Activated CD8-positive, alpha-beta memory T cell treated with anti-CD3 and anti-CD28 coated beads, Interleukin-2, amount 50 U/mL, for 24 hours (primary cell): ENCODE results near the gene EPHA4.

Source experiments
- DNase-seq: peaks from one replicate; pipeline ENCODE4 v3.0.0-alpha.2; 2020; ENCODE audit errors: extremely low read depth

EPHA4 gene

DNA sequence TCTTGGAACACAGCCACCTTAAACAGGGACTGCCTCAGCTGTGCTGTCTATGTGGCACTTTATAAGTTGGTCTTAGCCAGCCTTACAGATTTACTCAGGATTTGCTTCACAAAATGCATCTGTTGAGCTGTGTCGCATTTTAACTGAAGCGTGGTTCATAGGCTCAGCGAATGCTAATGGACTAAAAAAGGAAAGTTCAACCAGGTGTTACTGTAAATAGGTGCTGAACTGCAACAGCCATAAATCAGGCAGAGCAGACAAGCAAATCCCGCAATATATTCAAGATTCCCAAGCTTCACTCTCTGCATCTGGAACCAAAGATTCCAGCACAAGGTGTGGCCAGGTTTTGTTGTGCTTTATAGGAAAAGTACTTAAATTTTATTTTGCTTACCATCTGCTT is 130.0 kb downstream of the EPHA4 start:
- no peak for DNase-seq

DNA sequence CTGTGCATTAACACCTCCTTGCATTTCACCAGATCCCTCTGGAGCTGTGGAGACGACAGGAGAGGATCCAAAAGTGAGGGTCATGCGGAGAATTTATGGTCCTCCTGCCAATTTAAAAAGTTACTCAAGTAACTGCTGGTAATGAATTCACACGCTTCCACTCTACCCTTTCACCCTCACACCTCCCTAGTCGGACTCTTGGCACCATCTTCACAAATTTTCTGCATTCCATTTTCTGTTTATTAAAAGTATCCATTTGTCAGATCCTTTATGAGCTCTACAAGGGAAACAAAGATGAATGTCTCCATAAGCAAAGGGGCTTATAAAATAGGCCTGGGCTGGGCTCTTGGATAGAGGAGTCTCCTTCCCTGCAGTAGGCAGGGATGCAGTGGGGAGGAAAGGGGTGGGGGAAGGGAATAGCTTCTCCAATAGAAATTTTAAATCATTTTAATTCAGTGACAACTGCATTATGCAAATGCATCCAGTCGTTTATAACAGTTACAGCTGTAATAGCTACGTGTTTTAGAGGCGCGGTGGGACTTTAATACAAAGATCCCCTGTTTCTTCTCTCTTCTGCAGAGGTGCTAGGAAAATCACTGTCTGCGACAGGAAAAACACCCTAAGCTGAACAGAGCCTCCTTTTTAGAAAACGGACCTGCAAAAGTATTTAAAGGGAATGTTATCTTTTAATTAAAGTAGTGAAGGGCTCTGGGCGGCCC is 132.2 kb downstream of the EPHA4 start:
- no peak for DNase-seq

DNA sequence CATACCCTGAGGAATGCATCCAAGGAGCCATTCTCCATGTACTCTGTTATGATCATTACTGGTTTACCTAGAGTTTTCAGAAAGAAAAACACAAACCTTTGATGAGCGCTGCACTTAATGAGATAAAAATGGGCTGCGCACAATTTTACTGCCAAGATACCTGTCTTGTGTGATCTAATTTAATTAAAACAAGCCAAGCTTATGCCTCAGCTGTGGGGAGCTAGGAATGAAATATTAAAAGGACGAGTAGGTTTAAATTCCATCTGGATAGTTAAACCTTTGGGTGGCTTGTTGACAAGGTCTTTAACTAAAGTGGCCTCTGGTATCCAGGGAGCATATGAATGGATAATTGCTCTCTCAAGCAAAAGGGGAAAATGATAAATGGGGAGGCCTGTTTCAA is 135.0 kb downstream of the EPHA4 start:
- DNase-seq: no peak

DNA sequence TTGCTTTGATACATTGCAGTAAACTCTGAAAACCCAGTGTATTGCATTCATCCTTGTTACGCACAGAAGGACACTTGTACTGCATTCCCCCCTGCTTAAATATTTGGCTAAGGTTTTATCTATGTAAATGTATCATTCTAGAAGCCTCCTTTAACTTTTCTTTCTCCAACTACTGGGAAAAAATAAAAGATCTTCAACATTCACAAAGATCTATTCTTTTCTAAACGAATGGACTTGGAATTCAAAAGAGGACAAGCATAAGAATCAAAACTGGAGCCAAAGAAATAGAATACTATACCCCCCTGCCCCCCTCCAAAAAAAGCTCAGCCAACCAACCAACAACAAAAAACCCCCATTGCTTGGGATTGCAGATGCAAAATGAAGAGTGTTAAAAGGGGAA is 136.9 kb downstream of the EPHA4 start:
- DNase-seq: no peak

DNA sequence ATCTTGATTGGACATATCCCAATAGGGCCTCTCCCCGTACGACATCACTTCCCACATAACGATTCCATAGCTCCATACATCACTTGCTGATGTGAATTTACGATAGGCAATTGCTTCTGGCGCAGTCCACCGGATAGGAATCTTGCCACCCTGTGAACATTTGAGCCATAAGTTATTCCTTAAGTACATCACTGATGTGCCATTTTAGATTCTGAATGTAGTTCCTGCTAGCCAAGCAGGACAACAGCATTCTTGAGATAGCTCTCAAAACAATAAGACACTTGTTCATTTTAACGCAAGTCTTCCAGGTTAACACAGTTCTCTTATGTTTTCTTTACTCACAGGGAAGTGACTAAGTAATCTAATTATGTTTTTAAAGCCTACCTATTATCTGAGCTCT is 138.0 kb downstream of the EPHA4 start:
- no peak for DNase-seq

DNA sequence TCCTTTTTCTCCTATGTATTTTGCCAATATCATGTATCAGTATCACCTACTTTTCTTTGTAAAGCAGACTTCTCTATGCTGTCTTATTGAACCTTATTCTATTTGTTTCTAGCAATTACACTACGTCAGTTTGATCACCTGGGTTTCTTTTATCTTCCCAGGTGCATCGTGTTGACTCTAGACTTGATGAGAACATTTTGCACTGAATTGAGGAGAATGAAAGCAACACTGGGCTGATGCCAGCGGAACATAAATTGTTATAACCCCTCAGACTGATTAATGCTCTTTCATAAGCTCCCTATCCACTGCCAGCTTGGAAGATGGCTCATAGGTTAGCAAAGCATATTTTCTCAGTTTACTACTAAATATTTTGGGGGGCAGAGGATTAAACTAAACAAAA is 140.6 kb downstream of the EPHA4 start:
- DNase-seq: no peak

DNA sequence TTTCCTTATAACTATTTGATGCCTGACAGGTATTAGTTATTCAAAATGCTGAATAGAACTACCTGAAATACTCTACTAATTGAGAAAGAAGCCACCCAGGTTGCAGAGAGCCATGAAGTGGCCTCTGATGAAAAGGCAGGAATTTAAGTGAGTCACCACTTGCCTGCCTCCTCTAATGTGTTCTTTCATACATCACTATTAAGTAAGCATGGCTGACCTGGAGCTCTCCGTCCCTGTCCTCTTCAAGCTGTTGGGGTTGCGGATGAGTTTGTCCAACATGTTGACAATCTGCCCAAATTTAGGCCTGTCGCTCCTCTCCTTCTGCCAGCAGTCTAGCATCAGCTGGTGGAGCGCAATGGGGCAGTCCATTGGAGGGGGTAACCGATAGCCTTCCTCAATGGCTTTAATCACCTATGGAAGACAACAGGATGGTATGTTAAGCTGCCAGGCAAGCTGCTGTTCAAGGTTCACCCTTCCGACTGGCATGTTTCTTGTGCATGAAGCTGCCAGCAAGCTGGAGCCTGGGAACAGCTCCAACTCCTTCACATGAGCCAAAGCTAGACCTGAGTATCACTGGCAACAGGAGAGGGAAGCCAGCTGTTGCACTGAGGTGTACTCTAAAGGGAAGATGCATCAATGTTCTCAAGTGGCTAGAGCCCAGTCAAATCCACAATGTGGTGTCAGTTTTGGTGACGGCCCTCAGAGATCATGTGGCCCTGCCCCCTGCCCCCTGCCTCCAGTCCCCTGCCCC is 142.2 kb downstream of the EPHA4 start:
- no peak for DNase-seq

DNA sequence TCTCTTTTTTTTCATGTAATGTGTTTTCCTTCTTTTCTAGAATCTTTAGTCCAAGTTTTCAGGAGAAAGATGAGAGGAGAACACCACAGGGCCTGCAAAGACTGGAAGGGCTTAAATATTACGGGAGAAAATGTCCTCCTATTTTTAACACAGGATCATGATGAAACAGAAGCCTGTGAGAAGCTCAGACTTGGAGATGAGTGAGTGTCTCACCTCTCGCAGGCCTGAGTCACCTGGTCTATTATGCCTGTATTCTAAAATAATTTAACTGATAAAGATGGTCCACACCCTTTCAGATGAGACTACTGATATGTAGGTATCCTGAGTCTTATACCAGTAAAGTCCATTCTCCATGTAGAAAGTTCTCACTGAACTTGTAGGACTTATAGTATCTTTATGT is 143.2 kb downstream of the EPHA4 start:
- no peak for DNase-seq

DNA sequence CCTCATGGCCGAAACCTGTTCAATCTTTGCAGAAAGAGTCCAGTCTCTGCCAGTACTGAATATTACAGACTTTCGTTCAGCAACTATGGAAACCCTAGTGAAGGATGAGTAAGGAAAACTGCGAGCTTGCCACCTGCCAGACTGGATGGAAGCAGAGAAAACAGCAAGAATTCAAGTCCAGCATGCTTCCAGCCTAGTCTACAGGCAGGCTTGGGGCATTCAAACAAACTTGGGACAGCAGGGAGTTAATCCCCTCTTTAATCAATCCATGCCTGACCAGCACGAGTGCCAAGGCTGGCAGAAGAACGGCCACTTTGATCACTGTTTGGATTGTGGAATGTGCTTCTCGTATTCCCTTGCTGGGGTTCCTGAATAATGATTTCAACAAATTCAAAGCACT is 145.2 kb downstream of the EPHA4 start:
- DNase-seq: no peak

DNA sequence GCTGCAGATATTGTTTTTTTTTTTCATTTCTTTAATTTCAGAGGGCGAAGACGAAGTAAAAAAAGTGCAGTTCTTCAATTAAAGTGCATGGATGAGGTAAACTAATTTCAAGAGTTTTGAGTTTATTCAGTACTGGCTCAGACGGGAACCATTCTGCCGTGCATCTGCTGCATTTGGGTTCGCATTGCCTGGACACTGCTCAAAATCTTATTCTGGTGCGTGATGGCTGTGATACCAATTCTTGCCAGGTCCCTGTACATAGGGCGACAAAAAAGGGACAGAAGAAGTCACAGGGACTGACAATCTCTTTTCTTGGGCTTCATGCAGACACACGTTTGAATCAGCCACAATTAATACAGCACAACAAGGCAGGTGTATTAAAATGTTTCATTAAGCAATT is 146.2 kb downstream of the EPHA4 start:
- DNase-seq: no peak

DNA sequence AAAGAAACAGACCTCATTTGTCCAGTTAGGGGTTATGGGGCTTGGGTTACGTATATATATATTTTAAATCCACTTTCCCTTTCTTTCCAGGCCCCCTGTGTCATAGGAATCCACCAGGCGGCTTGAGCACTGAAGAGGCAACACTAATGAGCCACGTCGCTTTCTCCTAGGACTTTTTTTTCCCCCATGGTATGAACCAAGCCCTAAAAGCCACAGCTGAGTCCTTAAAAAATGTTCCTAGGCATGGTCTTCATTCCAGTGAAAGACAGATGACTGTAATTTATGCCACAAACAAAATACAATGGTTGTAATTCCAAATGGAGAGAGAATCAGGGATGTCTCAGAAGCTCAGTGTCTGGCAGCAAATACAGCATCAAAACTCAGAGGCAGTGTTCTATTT is 146.8 kb downstream of the EPHA4 start:
- no peak for DNase-seq

DNA sequence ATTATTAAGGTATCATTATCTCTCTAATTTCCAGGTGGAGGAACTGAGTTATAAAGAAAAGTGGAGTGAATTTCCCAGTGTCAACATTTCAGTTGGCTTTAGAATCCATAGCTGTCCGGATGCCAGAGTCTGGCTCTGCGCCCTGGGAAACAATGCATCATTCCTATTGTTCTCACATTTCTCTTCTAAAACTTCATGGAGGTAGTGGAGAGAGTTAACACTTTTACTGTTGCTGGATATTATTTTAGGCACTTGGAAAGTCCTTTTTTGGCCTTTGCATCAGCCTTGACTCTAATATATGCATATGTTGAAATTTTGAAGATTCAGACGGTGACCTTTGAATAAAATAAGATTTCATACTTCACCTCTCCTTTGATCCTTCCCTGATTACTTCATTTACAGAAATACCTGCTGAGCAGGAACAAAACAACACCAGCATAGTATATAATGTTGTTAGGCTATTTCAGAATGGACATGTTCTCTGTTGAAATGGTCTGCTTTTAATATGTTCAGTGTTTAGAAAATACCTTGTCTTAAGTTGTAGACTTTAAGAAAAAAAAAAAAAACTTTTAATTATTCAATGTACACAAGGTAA is 148.8 kb downstream of the EPHA4 start:
- DNase-seq: no peak

DNA sequence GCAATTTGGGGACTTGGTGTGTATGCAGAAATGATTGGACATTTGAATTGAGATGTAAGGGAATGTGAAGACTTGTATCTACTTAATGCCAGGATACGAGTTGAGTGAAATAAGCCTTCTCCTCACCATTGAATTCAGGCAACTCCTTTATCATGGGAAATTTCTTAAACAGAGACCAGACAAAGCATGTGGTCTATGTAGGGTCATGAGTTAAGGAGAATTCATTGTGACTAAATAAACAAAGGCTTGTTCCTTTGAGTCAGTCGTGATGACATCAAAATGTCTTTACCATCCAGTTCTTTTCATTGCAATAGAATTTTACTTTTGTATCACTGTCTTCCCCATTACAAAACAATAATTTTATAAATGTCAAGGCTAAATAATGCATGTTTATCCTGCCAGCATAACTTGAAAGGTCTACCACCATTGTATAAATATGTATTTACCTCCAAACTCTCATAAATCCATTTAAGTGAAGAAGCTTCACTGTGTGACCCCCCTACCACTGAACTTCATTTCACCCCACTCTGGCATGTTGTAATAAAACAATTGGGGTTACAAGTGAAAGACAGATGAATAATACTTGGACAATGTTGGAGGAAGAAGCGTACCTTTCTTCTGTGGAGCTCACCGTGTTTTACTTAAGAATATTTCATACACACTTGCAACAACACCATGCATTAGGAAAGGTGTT is 149.4 kb downstream of the EPHA4 start:
- no peak for DNase-seq

DNA sequence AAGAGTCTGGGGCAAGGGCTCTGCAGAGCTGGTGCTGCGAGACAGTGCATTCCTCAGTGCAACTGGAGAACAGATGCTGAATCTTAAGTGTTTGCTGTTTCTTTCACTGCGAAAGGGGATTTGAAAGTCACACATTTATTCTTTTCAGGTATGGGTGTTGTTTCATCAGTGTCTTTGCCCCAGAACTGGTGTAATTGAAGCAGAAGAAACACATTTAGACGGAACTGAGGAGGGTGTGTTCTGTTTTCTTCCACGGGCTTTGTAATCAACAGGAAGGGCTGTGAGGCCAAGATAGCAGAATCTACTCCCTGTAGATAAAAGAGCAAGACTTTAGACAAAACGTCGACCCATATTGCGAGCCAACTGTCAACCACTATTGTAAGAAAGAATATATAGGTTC is 151.9 kb downstream of the EPHA4 start:
- no peak for DNase-seq

DNA sequence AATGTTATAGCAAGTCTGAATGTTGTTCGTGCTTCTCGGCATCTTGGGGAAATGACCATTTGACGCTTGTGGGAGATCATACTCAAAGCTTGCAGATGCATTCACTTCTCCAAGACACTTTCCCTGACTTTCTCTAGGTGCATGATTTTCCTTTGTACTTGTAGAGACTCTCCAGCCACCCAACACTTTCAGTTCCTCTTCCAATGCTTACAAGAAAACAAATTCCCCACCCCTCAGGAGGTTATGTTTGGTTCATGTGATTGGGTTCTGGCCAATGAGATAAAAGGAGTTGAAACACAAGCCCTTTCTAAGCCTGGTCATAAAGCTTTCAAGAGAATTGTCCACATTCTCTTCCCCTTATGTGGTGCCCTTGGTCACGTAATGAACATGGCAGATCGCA is 156.3 kb downstream of the EPHA4 start:
- no peak for DNase-seq

DNA sequence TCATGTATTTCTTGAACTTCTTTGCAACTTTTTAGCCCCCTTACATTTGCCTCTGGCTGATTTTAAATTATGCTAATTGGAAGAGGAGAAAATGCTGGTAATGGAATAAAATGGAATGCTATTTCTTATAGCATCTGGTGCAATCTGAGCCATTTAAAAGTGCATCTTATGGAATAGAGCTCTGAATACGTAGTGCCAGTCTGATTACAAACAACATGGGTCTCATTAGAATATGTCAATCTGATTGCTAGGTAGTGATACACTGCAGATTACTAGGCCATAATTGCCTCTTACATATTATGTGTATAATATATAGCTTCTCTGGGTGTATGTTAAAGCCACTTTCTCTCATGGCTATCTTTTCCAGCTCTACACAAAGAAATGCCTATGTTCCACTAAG is 159.1 kb downstream of the EPHA4 start:
- no peak for DNase-seq

DNA sequence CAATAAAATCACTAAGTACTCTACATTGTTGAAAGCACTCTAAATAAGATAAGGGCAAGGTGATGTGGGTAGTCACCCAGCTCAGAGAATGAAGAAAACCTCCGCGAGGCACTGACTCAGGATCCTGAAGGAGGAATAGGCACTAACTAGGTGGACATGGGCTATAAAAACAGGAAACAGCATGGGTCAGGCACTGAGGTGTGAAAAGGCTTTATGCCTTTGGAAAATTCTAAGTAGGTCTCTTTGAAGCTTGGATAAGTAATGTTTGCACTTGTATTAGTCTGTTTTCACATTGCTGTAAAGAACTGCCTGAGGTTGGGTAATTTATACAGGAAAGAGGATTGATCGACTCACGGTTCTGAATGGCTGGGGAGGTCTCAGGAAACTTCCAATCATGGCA is 161.6 kb downstream of the EPHA4 start:
- DNase-seq: no peak

DNA sequence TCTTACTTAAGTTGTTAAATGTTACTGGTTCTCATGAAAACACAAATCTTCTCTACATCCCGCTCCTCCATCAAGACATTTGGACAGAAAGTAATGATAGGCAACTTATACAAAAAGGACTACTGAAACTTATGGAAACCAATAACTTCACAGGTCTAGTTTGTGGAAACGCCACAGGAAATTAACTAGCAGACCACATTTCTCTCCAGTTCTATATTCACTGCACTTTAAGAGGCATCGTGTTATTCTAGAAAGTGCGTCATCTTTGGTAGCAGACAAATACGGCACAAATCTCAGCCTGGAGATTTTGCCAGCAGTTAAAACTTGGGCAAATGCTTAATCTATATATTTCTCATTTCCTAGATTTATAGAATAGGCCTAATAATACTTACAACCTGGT is 164.3 kb downstream of the EPHA4 start:
- DNase-seq: no peak

DNA sequence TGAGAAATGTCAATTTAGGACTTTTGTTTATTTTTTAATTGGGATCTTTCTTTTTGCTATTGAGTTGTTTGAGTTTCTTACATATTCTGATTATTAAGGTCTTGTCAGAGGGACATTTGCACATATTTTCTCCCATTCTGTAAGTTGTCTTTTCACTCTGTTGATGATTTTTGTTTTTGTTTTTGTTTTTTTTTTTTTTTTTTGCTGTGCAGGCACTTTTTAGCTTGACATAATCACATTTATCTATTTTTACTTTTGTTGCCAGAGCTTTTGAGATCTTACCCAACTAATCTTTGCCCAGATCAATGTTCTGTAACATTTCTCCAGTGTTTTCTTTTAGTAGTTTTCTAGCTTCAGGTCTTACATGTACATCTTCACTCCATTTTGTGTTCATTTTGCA is 166.6 kb downstream of the EPHA4 start:
- DNase-seq: no peak

DNA sequence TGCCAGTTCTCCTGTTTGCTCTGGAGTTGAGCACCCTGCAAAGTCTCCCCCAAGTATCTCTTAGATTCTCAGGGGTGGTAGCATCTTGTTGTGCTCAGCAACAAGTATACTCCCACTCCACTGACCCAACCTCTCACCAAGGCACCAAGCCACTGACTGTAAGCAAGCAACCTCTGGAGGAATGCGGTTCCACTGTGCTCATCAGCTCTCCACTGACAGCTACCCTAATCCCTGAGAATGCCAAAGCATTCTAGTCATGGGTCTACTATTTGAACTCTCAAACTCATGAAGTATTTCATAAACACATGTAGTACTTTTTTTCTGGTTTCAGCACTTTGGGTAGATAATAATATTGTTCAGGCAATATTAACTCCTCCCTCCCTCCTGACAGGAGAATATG is 170.0 kb downstream of the EPHA4 start:
- DNase-seq: no peak

DNA sequence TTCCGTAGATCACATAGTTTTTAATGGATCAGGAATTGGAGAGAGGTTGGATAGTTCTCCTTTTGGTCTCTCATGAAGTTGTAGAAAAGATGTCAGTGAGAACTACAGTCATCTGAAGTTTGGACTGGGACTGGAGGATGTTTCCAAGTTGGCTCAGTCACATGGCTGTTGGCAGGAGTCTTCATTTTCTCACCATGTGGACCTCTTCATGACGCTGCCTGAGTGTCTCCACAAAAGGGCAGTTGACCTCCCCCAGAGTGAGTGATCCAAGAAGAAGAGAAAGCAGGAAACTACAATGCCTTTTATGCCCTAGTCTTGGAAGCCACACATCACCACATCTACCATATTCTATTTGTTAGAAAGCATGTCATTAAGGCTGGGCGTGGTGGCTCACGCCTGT is 171.7 kb downstream of the EPHA4 start:
- no peak for DNase-seq

DNA sequence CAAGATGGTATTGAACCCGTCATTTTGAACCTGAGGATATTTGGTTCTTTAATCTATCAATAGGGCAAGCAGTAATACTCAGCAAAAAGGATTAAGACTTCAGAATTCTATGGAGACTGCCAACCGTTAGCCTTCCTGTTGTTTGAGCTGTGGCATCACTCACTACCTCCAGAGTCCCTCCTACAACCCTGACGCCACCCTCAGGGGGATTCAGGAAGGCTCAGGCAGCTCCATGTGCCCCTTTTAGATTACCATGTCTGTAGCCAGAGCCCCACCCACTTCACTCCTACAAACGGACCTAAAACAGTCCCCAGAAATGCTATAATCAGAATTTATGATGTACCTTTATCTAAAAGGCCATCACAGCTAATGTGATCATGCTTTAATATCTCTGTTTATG is 172.9 kb downstream of the EPHA4 start:
- DNase-seq: no peak

DNA sequence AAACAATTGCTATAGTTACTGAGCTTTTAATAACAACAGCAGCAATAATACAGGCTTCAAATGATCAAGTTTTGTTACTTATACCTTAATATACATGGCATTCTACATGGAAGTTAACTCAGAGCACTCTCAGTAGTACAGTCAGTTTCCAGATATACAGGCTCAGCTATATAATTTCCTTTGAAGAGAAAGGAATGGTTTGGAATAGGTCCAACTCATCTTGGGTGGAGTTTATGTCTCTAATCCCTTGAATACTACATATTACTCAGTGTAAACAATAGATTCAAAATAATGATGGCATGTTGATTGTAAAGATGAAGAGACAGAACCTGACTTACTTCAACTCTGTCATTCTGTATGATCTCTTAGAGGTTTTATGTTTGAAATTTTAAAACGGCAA is 174.9 kb downstream of the EPHA4 start:
- DNase-seq: no peak
